ENCODE measurements around the gene TDRD9.
"Not testable (repeated sequence)": the region's sequence is repeated elsewhere in the genome, so short reads cannot be mapped to it uniquely, and the experiment has no call there.

Gene TDRD9

GRCh38 chr14:103920981-103921854 lies 7.0 kb upstream of the TDRD9 start:
- peak overlapping the region; percentile 73 for H3K4me2 ChIP-seq (ENCODE audit: low read depth, low read length)
- TF ChIP-seq CTCF (IDR thresholded peaks at IDR 0.05; ENCODE audit: low read length), result peak; percentile 73
- no peak for TF ChIP-seq EZH2phosphoT487 (IDR thresholded peaks at IDR 0.05; ENCODE audit: low read length)
- no peak for TF ChIP-seq EZH2 (optimal IDR thresholded peaks at IDR 0.05; ENCODE audit: low read depth, low read length)
- H3K4me3 ChIP-seq (ENCODE audit: low read length), result peak overlapping the region; percentile 91
- peak overlapping the region; percentile 58 for H2AFZ ChIP-seq (ENCODE audit: low read length)
- no peaks in the 10 kb centered on the region for H3K4me1 ChIP-seq (ENCODE audit: low read length)
- H3K27ac ChIP-seq (ENCODE audit: low read length), result peak overlapping the region; percentile 18; the same call in 1 of the 2 replicates
- peak overlapping the region; percentile 79 for H3K9ac ChIP-seq (ENCODE audit: low read length)
- H3K9me2 ChIP-seq (replicated peaks; ENCODE audit: insufficient read depth, low read length), result no peaks in the 10 kb centered on the region
- H3K36me3 ChIP-seq (replicated peaks; ENCODE audit: insufficient read depth, low read length), result no peaks in the 10 kb centered on the region
- H3K9me3 ChIP-seq (replicated peaks; ENCODE audit: insufficient read depth, low read length), result no peaks in the 10 kb centered on the region
- peak; percentile 83 for DNase-seq
- no peaks in the 10 kb centered on the region for H3F3A ChIP-seq (ENCODE audit: insufficient read depth, low read length)
- H3K79me2 ChIP-seq (ENCODE audit: low read length), result peaks cover 28% of the 10 kb centered on the region
- no peaks in the 10 kb centered on the region for H4K20me1 ChIP-seq (ENCODE audit: insufficient read depth, low read length)
- H3K27me3 ChIP-seq (replicated peaks; ENCODE audit: insufficient read depth, low read length), result peaks cover 8% of the 10 kb centered on the region; the same call in 1 of the 2 replicates

- H3K9me3 ChIP-seq (replicated peaks; ENCODE audit: insufficient read depth, low read length); DNase-seq; H3K4me1 ChIP-seq (ENCODE audit: low read length); H3K27me3 ChIP-seq (replicated peaks; ENCODE audit: insufficient read depth, low read length); H3K36me3 ChIP-seq (replicated peaks; ENCODE audit: insufficient read depth, low read length); H3F3A ChIP-seq (ENCODE audit: insufficient read depth, low read length); H3K9me2 ChIP-seq (replicated peaks; ENCODE audit: insufficient read depth, low read length); H3K9ac ChIP-seq (ENCODE audit: low read length); H4K20me1 ChIP-seq (ENCODE audit: insufficient read depth, low read length); H3K27ac ChIP-seq (ENCODE audit: low read length): not testable (repeated sequence)
- Histone ChIP-seq H3K79me2 (ENCODE audit: low read length) (peaks cover 26% of the 10 kb centered on the region), H2AFZ (ENCODE audit: low read length) (peak overlapping the region; percentile 58; the same call in 1 of the 2 replicates), H3K4me3 (ENCODE audit: low read length) (peak overlapping the region; percentile 36; the same call in 1 of the 2 replicates), H3K4me2 (ENCODE audit: low read depth, low read length) (peak overlapping the region; percentile 39; the same call in 1 of the 2 replicates)
Measured at GRCh38 chr14:103921855-103922200, 6.4 kb upstream of the TDRD9 start.

- Histone ChIP-seq H3F3A (ENCODE audit: insufficient read depth, low read length) (no peaks in the 10 kb centered on the region), H3K27ac (ENCODE audit: low read length) (no peak overlapping the region), H4K20me1 (ENCODE audit: insufficient read depth, low read length) (no peaks in the 10 kb centered on the region), H3K4me3 (ENCODE audit: low read length) (no peak overlapping the region), H3K9ac (ENCODE audit: low read length) (no peak overlapping the region), H3K27me3 (replicated peaks; ENCODE audit: insufficient read depth, low read length) (peaks cover 8% of the 10 kb centered on the region; the same call in 1 of the 2 replicates), H3K36me3 (replicated peaks; ENCODE audit: insufficient read depth, low read length) (no peaks in the 10 kb centered on the region), H3K79me2 (ENCODE audit: low read length) (peaks cover 15% of the 10 kb centered on the region), H3K4me2 (ENCODE audit: low read depth, low read length) (no peak overlapping the region), H3K9me3 (replicated peaks; ENCODE audit: insufficient read depth, low read length) (no peaks in the 10 kb centered on the region), H2AFZ (ENCODE audit: low read length) (no peak overlapping the region), H3K4me1 (ENCODE audit: low read length) (no peaks in the 10 kb centered on the region), H3K9me2 (replicated peaks; ENCODE audit: insufficient read depth, low read length) (no peaks in the 10 kb centered on the region)
- DNase-seq, result no peak
- TF ChIP-seq EZH2 (optimal IDR thresholded peaks at IDR 0.05; ENCODE audit: low read depth, low read length) (no peak), EZH2phosphoT487 (IDR thresholded peaks at IDR 0.05; ENCODE audit: low read length) (no peak), CTCF (IDR thresholded peaks at IDR 0.05; ENCODE audit: low read length) (no peak)
Measured at GRCh38 chr14:103923863-103924262, 4.4 kb upstream of the TDRD9 start.

- Histone ChIP-seq H4K20me1 (ENCODE audit: insufficient read depth, low read length) (no peaks in the 10 kb centered on the region), H3K27me3 (replicated peaks; ENCODE audit: insufficient read depth, low read length) (peaks cover 8% of the 10 kb centered on the region; the same call in 1 of the 2 replicates), H3K9ac (ENCODE audit: low read length) (no peak overlapping the region), H3K36me3 (replicated peaks; ENCODE audit: insufficient read depth, low read length) (no peaks in the 10 kb centered on the region), H3K79me2 (ENCODE audit: low read length) (peaks cover 10% of the 10 kb centered on the region), H3K4me1 (ENCODE audit: low read length) (no peaks in the 10 kb centered on the region), H3K4me3 (ENCODE audit: low read length) (no peak overlapping the region), H3F3A (ENCODE audit: insufficient read depth, low read length) (no peaks in the 10 kb centered on the region), H3K4me2 (ENCODE audit: low read depth, low read length) (no peak overlapping the region), H3K9me2 (replicated peaks; ENCODE audit: insufficient read depth, low read length) (no peaks in the 10 kb centered on the region), H3K9me3 (replicated peaks; ENCODE audit: insufficient read depth, low read length) (no peaks in the 10 kb centered on the region), H2AFZ (ENCODE audit: low read length) (no peak overlapping the region), H3K27ac (ENCODE audit: low read length) (no peak overlapping the region)
- DNase-seq, result no peak
- TF ChIP-seq EZH2phosphoT487 (IDR thresholded peaks at IDR 0.05; ENCODE audit: low read length) (no peak), EZH2 (optimal IDR thresholded peaks at IDR 0.05; ENCODE audit: low read depth, low read length) (no peak), CTCF (IDR thresholded peaks at IDR 0.05; ENCODE audit: low read length) (no peak)
Measured at GRCh38 chr14:103925316-103925715, 2.9 kb upstream of the TDRD9 start.

Measured in MM.1S (cell line).